Fibroblast of skin of left quadriceps (primary cell): ENCODE measurements around the gene BSG.

Source experiments
- DNase-seq, 2 experiments: peaks; one replicate each; pipeline ENCODE4 v3.0.0-alpha.2; 2013; ENCODE audit warnings: low read depth in 2 of 2

BSG gene

DNA sequence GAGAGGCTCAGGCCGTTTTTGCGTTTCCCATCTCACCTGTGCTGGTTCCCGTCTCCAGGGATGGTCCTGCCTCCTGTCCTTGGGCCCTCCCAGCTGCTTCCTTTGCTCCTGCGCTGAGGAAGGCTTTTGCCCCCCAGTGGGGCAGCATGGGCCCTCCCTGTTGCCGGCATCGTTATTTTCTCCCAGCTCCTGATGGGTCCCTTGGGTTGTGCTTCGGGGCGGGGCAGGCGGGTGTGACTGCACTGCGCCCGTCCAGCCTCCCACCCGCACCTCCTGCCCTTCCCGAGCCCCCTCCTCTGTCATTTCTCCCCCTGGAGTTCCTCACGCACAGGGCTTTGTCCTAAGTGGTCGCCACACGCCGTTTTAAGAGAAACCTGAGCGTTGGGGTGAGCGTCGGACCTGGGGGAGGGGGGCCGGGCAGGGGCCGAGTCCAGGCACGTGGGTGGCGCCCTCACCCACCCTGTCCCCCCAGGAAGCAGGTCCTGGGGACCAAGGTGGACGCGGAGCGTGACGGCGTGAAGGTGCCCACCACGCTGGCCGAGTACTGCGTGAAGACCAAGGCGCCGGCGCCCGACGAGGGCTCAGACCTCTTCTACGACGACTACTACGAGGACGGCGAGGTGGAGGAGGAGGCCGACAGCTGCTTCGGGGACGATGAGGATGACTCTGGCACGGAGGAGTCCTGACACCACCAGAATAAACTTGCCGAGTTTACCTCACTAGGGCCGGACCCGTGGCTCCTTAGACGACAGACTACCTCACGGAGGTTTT, 31.3 kb upstream of the BSG start:
- no peak for DNase-seq

DNA sequence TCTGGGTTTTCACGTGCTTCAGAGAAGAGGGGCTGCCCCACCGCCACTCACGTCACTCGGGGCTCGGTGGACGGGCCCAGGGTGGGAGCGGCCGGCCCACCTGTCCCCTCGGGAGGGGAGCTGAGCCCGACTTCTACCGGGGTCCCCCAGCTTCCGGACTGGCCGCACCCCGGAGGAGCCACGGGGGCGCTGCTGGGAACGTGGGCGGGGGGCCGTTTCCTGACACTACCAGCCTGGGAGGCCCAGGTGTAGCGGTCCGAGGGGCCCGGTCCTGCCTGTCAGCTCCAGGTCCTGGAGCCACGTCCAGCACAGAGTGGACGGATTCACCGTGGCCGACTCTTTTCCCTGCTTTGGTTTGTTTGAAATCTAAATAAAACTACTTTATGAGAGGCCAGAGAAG, 30.7 kb upstream of the BSG start:
- no peak for DNase-seq

DNA sequence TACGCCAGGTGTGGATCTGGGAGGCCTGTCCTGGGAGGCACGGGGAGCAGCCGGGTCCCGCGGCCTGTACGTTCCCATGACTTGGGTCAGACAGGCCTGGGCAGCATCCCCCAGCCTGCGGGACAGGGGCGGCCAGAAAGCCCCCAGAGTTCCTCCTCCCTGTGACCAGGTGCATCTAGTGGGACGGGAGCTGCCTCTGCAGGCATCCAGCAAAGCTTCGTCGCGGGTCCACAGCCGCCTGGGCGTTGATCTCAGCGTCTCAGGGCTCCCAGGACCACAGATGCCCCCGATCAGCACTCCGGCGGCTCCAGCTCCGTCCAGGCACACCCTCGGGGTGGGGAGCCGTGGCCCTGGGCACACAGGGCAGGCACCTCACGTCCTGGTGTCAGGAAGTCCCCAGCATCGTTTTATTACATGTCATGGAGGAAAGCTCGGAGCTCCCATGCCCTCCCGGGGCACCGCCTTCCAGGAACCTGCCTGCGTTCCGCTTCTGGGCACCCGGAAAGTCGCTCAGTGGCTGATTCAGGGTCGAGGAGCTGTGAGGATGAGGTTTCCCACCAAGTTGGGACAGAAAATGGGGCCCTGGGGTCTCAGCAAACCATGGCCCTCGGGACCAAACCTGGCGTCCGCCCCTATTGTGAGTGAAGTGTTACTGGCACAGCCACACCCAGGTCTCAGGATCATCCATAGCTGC, 30.1 kb upstream of the BSG start:
- DNase-seq: no peak

GRCh38 chr19:543910-544608, 28.3 kb upstream of the BSG start, which contains the start of gene GZMM:
GZMM (plus strand) TSS chr19:544053; CDS start chr19:544072, 19 bp downstream.
- no peak for DNase-seq

- DNase-seq: no peak
Observed at GRCh38 chr19:547117-547516, 25.3 kb upstream of the BSG start.

- DNase-seq: no peak
Observed at GRCh38 chr19:547836-548720, 24.3 kb upstream of the BSG start.

DNA sequence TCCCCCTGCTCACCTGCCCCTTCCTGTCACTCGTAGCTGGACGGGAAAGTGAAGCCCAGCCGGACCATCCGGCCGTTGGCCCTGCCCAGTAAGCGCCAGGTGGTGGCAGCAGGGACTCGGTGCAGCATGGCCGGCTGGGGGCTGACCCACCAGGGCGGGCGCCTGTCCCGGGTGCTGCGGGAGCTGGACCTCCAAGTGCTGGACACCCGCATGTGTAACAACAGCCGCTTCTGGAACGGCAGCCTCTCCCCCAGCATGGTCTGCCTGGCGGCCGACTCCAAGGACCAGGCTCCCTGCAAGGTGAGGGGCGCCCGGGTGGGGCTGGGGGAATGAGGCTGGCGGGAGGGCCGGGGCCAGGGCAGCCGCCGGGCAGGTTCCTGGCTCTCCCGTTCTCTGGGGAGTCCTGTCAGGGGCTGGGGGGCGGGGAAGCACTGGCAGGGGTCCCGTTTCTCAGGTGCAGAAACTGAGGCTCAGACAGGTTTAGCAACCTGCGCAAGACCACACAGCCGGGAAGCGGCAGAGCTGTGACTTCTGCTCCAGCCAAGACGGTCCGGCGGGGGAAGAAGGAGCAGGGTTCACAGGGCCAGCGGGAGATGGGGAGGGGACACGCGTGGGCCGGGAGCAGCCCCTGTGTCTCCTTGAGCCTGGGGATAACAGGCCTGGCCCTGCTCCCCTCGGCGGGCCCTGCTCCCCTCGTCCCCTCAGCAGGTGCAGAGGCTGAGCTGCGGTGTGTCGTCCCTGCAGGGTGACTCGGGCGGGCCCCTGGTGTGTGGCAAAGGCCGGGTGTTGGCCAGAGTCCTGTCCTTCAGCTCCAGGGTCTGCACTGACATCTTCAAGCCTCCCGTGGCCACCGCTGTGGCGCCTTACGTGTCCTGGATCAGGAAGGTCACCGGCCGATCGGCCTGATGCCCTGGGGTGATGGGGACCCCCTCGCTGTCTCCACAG, 23.2 kb upstream of the BSG start:
- no peak for DNase-seq

DNA sequence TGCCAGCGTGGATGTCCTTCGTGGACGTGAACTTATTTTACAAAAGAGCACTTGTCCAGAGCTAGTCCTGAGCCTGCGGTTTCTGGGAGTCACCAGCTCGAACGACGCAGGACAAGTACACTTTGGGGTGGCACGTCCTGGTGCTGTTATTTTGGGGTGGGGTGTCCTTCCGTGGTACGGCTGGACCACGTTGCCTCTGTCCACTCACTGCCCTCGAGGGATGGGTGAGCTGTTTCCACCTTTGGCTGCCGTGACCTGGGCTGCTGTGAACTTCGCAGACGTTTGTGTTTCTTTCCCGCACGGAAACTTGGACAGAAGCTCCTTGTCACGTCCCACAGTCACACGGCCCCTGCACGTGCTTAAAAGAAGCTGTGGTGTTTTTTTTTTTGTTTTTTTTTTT, 17.6 kb upstream of the BSG start:
- no peak for DNase-seq

DNA sequence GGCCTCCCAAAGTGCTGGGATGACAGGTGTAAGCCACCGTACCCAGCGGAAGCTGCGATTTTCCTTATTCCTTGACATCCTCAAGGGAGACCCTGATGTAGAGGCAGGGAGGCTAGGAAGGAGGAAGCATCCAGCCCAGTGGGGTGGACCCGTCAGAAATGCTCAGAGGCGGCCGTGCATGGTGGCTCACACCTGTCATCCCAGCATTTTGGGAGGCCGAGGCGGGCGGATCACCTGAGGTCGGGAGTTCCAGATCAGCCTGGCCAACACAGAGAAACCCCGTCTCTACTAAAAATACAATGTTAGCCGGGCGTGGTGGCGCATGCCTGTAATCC, 17.0 kb upstream of the BSG start:
- DNase-seq: no peak

DNA sequence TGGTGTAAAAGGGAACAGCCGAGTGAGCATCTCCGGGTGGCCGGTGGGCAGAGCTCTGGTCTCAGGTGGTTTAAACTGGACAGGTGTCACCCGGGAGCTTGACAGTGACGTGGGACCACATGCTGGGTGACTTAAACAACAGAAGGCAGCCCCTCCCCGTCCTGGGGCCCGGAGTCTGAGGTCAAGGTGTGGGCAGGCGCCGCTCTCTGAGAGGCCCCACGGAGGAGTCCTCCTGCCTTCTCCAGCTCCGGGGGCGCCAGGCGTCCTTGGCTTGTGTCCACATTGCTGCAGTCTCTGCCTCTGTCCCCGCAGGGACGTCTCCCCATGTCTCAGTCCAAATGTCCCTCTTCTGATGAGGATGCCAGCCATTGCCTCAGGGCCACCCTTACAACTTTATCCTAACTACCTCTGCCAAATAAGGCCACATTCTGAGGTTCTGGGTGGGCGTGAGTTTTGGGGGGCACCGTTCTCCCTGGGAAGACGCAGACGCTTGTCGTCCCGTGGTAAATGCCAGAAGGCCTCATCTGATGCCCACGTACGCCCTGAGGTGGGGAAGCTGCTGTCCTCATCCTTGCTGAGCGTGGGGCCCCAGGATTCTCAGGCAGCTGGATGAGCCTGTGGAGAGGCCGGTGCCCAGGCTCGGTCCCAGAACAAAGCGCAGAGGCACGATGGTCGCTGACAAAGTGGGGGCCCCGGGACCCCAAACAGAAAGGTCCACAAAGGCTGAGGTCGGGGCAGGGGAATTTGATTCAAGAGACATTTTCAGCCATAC, 15.6 kb upstream of the BSG start:
- DNase-seq: no peak

- DNase-seq: no peak
Observed at GRCh38 chr19:558770-559439, 13.5 kb upstream of the BSG start.

DNA sequence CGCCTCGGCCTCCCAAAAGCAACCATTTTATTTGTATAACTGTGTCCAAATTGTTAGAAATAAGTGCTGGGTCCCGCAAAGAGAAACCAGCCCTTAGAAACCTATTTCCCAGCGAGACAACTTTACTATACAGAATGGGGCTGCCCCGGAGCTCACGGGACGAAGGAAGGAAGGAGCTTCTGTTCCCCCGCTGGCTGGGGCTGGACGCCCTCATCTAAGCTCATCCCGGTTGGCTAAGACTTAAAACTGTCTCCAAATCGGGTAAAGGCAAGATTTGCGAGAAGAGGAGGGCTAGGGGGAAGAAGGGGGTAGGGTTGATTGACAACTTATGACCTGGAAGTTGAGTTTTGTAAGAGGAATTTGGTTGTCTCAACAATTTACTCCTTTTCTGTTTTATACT, 12.3 kb upstream of the BSG start:
- DNase-seq: no peak

- peak in 1 of 2 experiments; percentile 39 for DNase-seq
Observed at GRCh38 chr19:566403-566802, 6.0 kb upstream of the BSG start.

- no peak for DNase-seq
Observed at GRCh38 chr19:566844-567243, 5.6 kb upstream of the BSG start.

DNA sequence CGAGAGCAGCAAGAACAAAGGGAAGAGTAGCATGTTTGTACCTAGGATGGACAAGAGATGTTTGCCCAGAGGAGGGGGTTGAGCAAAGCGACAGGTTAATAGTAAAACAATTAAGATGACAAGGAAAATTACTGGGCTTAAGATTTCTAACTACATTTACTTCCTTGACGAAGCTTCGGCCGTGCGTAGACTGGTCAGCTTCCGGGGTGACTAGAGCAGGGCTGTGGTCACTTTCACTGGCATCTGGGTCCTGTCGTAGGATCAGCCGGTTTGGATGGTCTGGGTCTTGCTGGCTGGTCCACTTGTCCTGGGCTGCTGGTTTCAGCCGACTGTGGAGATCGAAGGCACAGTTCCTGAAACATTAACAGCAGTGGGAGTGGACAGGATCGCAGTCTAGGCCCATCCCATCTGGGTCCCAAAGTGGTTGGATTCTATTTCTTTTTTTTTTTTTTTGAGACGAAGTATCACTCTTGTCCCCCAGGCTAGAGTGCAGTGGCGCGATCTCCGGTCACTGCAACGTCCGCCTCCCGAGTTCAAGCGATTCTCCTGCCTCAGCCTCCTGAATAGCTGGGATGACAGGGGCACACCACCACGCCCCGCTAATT, 5.0 kb upstream of the BSG start:
- DNase-seq: no peak

- no peak for DNase-seq
Observed at GRCh38 chr19:570251-570686, 2.1 kb upstream of the BSG start.

DNA sequence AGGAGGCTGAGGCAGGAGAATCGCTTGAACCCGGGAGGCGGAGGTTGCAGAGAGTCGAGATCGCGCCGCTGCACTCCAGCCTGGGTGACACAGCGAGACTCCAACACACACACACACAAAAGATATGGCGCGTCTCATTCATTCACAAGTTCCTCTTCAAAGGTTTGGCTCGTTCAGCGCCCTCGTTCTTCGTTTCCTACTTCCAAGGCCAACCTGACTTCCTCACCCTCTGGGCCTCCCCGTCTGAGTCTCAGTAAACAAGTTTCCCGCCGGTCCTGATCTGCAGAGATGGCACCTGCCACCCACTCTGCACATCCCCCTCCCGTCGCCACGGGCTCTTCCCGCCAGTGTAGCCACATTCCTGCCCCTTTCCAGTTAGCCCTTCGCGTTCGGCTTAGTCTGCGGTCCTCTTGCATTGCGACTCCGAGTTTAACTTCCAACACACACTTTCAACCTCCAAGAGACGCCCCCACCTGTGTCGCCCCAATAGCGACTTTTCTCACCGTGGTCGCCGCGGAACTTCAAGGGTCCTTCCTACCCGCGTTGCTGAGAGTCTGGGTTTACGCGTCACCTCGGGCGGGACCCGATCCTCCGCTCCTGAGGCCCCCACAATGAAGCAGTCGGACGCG, 1.3 kb upstream of the BSG start:
- DNase-seq: no peak

- no peak for DNase-seq
Observed at GRCh38 chr19:571566-571974, 826 bp upstream of the BSG start.
